Activated CD8-positive, alpha-beta memory T cell treated with anti-CD3 and anti-CD28 coated beads for 4 hours (primary cell): Measurements from ENCODE around the gene CASQ1.

ENCODE experiments used
- DNase-seq, 2 donors: peaks; one replicate each; pipeline ENCODE4 v3.0.0-alpha.2; 2020; ENCODE audit warnings: low read depth in 2 of 2

Gene CASQ1

DNA sequence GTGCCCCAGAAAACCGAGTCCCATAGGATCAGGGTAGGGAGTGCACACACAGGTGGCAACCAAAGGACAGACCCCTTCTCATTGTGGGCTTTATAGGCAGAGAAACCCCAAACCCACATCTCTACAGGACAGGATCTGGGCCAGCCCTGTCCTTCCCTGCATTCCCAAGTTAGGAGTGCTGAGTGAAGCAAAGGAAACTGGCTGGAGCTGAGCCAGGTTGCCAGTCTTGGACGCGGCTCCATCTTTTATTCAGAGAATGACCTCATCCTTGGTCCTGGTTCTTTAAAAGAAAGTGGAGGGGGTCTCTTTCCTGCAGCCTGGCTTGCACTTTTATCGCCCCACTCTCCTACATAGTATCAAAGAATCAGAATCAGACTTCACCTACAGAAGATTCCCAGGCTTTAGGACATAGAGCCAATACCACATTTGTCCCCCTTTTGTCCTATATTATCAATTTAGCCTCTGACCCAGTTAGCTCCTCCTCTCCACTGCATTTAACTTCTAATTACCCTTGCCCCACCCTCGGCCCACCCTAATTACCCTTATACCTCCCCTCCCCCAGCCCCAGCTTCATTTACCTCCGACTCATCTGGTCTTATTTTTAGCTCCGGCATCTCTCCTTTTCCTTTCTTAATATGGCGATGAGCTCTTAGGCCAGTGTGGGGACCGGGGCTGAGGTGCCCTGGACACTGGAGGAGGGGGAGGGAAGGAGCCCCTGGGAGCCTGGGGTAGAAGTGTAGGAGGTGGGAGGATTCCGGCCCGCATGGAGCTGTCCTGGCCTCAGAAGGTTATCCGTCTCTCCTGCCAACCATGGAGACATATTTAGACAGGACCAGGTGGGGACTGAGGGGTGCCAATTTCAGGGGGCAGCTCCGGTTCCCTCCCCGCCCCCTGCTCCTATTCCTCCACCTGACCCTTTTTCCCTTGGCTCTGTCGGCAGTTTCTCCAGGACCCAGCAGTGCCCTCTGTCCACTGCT is at the start of gene CASQ1:
TSS of gene CASQ1 (plus strand) at position 927 of the 977 bp plus-strand sequence. CDS start 177 bp downstream, outside the sequence.
- no peak for DNase-seq

DNA sequence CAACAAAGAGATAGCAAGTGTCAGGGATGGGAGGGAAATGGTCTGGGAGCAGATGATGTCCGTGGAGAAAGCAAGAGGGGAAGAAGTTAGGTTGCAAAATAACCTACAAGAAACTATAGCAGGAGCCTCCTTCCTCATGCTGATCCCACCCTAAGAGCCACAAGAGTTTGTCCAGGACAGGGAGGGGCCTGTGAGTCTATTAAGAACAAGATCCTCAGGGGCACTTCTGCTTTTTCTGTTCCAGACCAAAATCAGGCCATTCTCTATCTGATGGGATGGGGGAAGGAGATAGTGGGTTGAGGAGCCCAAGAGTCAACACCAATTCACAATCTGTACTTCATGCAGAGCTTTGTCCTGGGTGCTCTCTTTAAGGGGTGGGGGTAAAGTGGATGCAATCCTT is 46.7 kb upstream of the CASQ1 start:
- no peak for DNase-seq

GRCh38 chr1:160144921-160145320 is 45.5 kb upstream of the CASQ1 start:
- DNase-seq: no peak

GRCh38 chr1:160146107-160146506 is 44.3 kb upstream of the CASQ1 start:
- no peak for DNase-seq

- no peak for DNase-seq
Observed at GRCh38 chr1:160148121-160148520, 42.3 kb upstream of the CASQ1 start.

DNA sequence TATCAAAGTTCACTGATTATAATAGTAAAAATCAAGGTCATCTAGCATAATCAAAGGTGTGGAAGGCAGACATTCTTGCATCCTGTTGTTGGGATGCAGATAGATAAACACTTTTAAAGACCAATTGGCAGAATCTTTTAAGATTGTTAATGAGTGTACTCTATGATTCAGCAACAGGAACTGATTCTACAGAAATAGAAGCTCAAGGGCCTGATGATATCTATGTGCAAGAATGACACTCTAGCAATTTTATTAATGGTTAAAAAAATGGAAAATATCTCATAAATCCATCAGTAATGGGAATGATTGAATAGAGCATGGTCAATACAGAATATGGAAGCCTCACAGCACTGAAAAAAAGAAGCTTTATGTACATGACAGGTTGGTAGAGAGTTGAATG is 41.1 kb upstream of the CASQ1 start:
- DNase-seq: no peak

GRCh38 chr1:160149716-160150115 is 40.7 kb upstream of the CASQ1 start:
- DNase-seq: no peak

GRCh38 chr1:160151303-160151702 is 39.1 kb upstream of the CASQ1 start, which contains the start of gene ATP1A4:
Gene ATP1A4 (plus strand): TSS chr1:160151603. CDS start chr1:160152041, 438 bp downstream.
- no peak for DNase-seq

DNA sequence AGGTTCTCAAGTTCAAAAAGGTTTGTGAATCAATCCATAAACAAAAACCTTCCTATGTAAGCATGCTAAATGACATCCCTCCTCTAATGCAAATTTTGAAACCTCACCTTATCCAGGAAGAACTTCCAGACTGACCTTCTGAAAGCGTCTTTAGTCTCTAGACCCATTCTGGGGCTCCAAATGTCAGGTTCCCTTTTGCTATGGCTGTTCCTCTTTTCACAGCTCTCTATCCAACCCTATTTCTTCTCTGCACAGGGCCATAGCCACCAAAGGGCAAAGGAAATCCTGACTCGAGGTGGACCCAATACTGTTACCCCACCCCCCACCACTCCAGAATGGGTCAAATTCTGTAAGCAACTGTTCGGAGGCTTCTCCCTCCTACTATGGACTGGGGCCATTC is 35.6 kb upstream of the CASQ1 start:
- DNase-seq: no peak

DNA sequence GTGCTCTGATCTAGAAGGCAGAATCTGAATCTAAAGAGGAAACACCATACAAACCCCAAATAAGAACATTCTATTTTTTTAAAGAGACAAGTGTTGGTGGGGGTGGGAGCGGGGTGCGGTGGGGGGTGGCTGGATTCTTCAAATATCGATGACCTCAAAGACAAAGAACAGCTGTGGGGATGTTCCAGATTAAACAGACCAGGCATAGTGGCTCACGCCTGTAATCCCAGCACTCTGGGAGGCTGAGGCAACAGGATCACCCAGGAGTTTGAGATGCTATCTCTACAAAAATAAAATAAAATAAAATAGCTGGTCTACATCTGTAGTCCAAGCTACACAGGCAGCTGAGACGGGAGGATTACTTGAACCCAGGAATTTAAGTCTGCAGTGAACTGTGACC is 34.0 kb upstream of the CASQ1 start:
- DNase-seq: no peak

DNA sequence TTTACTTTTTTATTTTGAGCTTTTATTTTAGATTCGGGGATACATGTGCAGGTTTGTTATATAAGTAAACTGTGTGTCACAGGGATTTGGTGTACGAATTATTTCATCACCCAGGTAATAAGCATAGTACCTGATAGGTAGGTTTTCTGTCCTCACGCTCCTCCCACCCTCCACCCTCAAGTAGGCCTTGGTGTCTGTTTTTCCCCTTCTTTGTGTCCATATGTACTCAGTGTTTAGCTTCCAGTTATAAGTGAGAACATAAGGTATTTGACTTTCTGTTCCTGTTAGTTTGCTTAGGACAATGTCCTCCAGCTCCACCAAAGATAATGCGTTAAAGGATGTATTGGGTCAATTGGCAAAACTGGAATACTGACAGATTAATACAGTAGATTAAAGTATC is 33.2 kb upstream of the CASQ1 start:
- no peak for DNase-seq

GRCh38 chr1:160158031-160158430 is 32.3 kb upstream of the CASQ1 start:
- DNase-seq: no peak

DNA sequence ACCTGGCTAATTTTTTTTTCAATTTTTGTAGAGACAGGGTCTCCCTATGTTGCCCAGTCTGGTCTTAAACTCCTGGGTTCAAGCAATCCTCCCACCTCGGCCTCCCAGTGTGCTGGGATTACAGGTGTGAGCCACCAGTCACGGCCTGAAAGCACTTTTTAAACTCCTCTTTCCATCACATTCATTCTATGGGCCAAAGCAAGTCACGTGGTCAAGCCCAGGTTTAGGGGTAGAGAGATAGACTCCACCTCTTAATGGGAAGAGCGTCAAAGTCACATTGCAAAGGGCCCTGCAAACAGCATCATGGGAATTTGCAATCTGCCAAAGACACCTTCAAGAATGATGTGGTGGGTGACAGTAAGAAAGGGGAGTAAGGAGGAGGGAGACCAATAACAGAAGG is 31.8 kb upstream of the CASQ1 start:
- DNase-seq: no peak

GRCh38 chr1:160159846-160160245 is 30.5 kb upstream of the CASQ1 start:
- no peak for DNase-seq

GRCh38 chr1:160161965-160162705 is 28.2 kb upstream of the CASQ1 start:
- no peak for DNase-seq

DNA sequence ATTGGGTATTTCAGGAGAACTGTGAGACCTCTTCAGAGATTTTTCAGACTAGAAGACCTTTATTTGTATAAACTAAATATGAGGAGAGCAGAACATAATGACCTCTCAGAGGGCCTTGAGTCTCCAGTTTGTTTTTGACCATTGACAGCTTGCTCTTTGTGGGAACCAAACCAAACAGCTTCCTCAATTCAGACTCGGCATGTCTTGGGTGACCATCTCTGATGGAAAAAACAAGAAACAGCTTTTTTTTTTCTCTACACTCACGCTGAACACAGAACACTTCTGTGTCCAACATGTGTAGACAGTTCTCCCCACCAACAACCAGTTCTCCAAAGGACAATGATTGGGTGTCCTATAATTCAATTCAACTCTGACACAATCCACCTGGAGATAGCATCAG is 27.4 kb upstream of the CASQ1 start:
- DNase-seq: no peak

DNA sequence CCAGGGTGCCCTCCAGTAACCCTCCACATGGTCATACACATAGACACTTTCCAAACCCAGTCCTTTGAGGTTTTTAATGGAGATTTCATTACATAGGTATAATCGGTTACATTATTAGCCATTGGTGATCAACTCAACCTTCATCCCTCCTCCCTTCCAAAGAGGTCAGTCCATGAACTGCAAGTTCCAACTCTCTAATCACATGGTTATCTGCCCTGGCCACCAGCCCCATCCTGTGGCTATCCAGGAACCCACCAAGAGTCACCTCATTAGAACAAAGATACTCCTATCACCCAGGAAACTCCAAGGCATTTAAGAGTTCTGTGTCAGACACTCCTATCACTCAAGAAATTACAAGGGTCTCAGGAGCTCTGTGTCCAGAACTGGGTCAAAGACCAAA is 26.8 kb upstream of the CASQ1 start:
- no peak for DNase-seq

DNA sequence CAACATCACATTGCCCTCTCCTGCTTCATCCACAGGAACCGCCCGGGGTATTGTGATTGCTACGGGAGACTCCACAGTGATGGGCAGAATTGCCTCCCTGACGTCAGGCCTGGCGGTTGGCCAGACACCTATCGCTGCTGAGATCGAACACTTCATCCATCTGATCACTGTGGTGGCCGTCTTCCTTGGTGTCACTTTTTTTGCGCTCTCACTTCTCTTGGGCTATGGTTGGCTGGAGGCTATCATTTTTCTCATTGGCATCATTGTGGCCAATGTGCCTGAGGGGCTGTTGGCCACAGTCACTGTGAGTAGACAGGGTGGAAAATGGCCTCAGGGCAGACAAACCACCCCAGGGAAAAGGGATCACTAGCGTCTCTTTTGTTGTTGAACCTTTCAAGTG is 26.3 kb upstream of the CASQ1 start:
- DNase-seq: no peak

DNA sequence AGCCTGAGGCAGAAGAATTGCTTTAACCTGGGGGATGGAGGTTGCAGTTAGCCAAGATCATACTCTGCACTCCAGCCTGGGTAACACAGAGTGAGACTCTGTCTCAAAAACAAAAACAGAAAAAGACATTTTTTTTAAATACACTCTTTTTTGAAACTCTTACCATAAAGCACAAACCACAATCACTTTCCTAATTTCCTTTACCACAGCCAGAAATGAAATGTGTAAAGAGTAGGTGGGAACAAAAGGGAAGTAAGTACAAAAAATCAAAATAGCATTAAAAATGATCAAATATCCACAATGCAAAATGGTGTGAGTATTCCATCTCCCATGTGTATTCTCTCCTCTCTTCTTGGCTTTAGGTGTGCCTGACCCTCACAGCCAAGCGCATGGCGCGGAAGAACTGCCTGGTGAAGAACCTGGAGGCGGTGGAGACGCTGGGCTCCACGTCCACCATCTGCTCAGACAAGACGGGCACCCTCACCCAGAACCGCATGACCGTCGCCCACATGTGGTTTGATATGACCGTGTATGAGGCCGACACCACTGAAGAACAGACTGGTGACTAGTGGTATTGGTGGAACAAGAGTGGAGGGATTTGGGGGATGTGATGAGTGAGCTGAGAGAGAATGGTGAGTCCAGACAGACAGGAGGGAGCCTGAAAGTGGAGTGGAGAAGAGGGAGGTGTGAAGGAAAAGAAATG is 24.1 kb upstream of the CASQ1 start:
- no peak for DNase-seq

- DNase-seq: no peak
Observed at GRCh38 chr1:160167056-160167455, 23.3 kb upstream of the CASQ1 start.

DNA sequence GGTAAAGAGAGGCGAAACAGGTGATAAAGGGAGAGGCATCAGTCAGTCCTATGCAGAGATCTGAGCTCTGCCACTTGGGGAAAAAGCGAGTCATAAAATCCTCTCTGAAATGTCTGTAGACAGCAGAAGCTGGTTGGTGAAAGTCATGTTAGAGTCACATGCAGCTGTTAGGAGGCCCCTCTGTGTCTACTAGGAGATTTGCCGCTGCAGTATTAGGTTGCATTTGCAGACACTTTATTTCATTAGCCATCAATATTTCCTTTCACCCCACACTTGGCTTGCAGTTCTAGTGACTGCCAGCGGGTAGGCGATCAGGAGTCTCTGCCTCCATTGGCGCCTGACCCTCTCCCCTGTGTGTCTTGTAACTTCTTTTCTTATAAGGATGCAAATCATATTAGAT is 22.8 kb upstream of the CASQ1 start:
- DNase-seq: no peak

DNA sequence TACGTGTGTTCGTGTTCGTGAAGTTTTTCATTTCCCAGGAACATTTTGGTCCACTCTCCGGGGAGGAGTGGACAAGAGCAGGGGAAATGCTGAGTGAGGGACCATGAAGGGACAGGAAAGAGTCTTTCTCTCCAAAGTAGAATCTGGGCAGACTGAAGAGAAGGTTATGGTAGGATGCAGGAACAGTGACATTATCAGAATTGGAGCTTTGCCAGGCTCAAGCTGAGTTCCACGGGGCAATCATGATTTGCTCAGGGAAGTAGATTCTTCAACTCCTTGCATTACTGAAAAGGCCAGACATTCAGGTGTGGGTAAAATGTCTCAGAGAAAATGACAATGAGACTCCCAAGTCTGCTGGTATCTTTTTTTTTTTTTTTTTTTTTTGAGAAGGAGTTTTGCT is 22.4 kb upstream of the CASQ1 start:
- DNase-seq: no peak
